ENCODE data around the gene SRP9.

The SRP9 gene

DNA sequence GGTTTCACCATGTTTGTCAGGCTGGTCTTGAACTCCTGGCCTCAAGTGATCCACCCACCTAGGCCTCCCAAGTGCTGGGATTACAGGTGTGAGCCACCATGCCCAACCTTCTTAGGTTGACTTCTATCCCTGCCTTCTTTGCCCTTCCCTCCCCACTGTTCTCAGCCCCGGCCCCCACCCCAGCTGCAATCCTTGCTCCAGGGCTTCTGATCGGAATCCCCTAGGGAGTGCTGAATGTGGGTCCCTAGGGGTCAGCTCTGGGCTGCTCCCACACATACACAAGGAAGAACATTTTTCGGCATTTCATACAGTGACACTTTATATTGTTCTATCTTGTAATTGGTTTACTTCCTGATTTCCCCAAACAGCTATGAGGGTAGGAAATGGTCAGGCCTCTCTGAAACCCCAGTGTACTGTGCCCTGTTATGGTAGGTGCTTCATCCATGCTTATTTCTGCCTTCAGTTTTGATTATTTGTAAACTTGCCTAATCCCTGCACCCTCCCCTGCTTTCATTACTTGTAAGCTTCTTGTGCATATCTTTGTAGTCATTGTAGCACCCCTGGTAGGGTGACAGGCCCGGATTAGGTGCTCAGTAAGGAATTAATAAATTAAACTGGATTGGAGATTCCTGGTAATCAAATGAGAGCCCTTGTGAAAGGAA is 5.8 kb upstream of the SRP9 start:
- no peak for DNase-seq (ENCODE audit: extremely low read depth, low read depth)
- no peak for TF ChIP-seq CTCF (IDR thresholded peaks at IDR 0.05; ENCODE audit: low read depth, low read length)

- peak; percentile 92 for TF ChIP-seq CTCF (IDR thresholded peaks at IDR 0.05; ENCODE audit: low read depth, low read length)
- no peak for DNase-seq (ENCODE audit: extremely low read depth, low read depth)
These were observed 5.3 kb upstream of the SRP9 start for GRCh38 chr1:225772323-225772768.

- TF ChIP-seq CTCF (IDR thresholded peaks at IDR 0.05; ENCODE audit: low read depth, low read length): no peak
These were observed 4.8 kb upstream of the SRP9 start for GRCh38 chr1:225772848-225773247.

DNA sequence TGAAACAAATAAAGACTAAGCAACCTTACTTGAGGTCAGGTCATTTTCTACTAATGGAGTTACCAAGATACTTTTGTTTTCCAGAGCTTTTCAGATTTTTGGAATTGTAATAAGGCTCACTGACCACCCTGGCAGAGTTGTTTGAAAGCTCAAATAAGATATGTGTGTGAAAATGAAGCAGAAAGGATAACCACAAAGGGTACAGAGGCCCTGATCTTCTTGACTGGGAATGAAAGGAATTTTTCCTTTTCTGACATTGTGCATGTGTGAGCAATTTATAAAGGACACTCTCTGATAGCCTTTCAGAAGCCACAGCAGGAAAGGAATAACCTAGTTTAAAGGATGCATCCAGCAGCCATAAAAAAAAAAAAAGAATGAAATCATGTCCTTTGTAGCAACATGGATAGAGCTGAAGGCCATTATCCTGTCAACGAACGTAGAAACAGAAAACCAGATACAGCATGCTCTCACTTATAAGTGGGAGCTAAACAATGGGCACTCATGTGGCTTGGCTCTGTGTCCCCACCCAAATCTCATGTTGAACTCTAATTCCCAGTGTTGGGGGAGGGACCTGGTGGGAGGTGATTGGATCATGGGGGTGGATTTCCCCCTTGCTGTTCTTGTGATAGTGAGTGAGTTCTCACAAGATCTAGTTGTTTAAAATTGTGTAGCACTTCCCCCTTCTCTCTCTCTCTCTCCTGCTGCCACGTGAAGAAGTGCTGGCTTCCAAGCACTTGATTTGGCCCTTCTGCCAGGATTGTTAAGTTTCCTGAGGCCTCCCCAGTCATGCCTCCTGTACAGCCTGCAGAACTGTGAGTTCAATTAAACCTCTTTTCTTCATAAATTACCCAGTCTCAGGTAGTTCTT is 3.1 kb upstream of the SRP9 start:
- no peak for TF ChIP-seq CTCF (IDR thresholded peaks at IDR 0.05; ENCODE audit: low read depth, low read length)
- DNase-seq (ENCODE audit: extremely low read depth, low read depth): no peak

More at GRCh38 chr1:225772848-225773247, 4.8 kb upstream of the SRP9 start:
- no peak for DNase-seq (ENCODE audit: extremely low read depth, low read depth)

GRCh38 chr1:225776294-225776693 is 1.3 kb upstream of the SRP9 start:
- DNase-seq (ENCODE audit: extremely low read depth, low read depth): no peak
- no peak for TF ChIP-seq CTCF (IDR thresholded peaks at IDR 0.05; ENCODE audit: low read depth, low read length)

- no peak for DNase-seq (ENCODE audit: extremely low read depth, low read depth)
These were observed 506 bp upstream of the SRP9 start for GRCh38 chr1:225777058-225777582.

More at GRCh38 chr1:225777058-225777582, 506 bp upstream of the SRP9 start:
- no peak for TF ChIP-seq CTCF (IDR thresholded peaks at IDR 0.05; ENCODE audit: low read depth, low read length)
